ENCODE measurements around the gene KCNMB3. TPM values are rescaled to one million over a fixed set of nuclear protein-coding genes. Genes with fewer than 3 reads are reported as not detected.
A peak's percentile ranks its signal among the peaks of the same experiment; 100 is the strongest.

Gene KCNMB3
- total RNA-seq, 4 donors from 2014 or later: 1.3 to 4.1 (median 2.9) TPM

- 91% methylated on average over 1 of the region's 1 CpG for WGBS
- intact Hi-C loops (cut with DNase I): no loop called here
- Histone ChIP-seq H3K4me3 (no peak overlapping the region), H3K9me3 (no peaks in the 10 kb centered on the region), H3K27me3 (no peaks in the 10 kb centered on the region), H3K4me1 (no peaks in the 10 kb centered on the region), H3K27ac (replicated peaks in 1 of 4) (no peak overlapping the region), H3K36me3 (no peaks in the 10 kb centered on the region)
- DNase-seq (ENCODE audit: extremely low spot score): peak; percentile 26
- TF ChIP-seq POLR2AphosphoS5 (IDR thresholded peaks at IDR 0.05) (no peak), EP300 (IDR thresholded peaks at IDR 0.05) (no peak), POLR2A (IDR thresholded peaks at IDR 0.05; ENCODE audit: low read depth) (no peak), CTCF (IDR thresholded peaks at IDR 0.05) (no peak)
Observed at GRCh38 chr3:179279837-179280236, 28.9 kb upstream of the KCNMB3 start.

GRCh38 chr3:179278932-179279693, 28.2 kb upstream of the KCNMB3 start:
- intact Hi-C loops (cut with DNase I): no loop called here
- H3K9me3 ChIP-seq: no peaks in the 10 kb centered on the region
- WGBS: 70% methylated on average over 4 of the region's 4 CpGs
- H3K4me1 ChIP-seq: no peaks in the 10 kb centered on the region
- DNase-seq (ENCODE audit: extremely low spot score): peak; percentile 14
- no peak for TF ChIP-seq EP300 (IDR thresholded peaks at IDR 0.05)
- TF ChIP-seq CTCF (IDR thresholded peaks at IDR 0.05): no peak
- no peak for TF ChIP-seq POLR2AphosphoS5 (IDR thresholded peaks at IDR 0.05)
- TF ChIP-seq POLR2A (IDR thresholded peaks at IDR 0.05; ENCODE audit: low read depth): no peak
- no peaks in the 10 kb centered on the region for H3K36me3 ChIP-seq
- H3K27me3 ChIP-seq: no peaks in the 10 kb centered on the region
- no peak overlapping the region for H3K4me3 ChIP-seq
- H3K27ac ChIP-seq (replicated peaks in 1 of 4): no peak overlapping the region

- intact Hi-C loops (cut with DNase I): no loop called here
Observed at GRCh38 chr3:179278151-179278550, 27.2 kb upstream of the KCNMB3 start.

GRCh38 chr3:179276743-179277142, 25.8 kb upstream of the KCNMB3 start:
- DNase-seq (ENCODE audit: extremely low spot score): no peak
- WGBS: 92% methylated on average over 3 of the region's 3 CpGs
- TF ChIP-seq CTCF (IDR thresholded peaks at IDR 0.05) (no peak), POLR2AphosphoS5 (IDR thresholded peaks at IDR 0.05) (no peak), POLR2A (IDR thresholded peaks at IDR 0.05; ENCODE audit: low read depth) (no peak), EP300 (IDR thresholded peaks at IDR 0.05) (no peak)
- Histone ChIP-seq H3K4me1 (no peaks in the 10 kb centered on the region), H3K36me3 (no peaks in the 10 kb centered on the region), H3K4me3 (no peak overlapping the region), H3K9me3 (no peaks in the 10 kb centered on the region), H3K27ac (replicated peaks in 1 of 4) (no peak overlapping the region), H3K27me3 (no peaks in the 10 kb centered on the region)
- intact Hi-C loops (cut with DNase I): no loop called here

More at GRCh38 chr3:179278151-179278550, 27.2 kb upstream of the KCNMB3 start:
- H3K27ac ChIP-seq (replicated peaks in 1 of 4): no peak overlapping the region
- TF ChIP-seq POLR2AphosphoS5 (IDR thresholded peaks at IDR 0.05) (no peak), CTCF (IDR thresholded peaks at IDR 0.05) (no peak), POLR2A (IDR thresholded peaks at IDR 0.05; ENCODE audit: low read depth) (no peak), EP300 (IDR thresholded peaks at IDR 0.05) (no peak)
- H3K4me3 ChIP-seq: no peak overlapping the region
- DNase-seq (ENCODE audit: extremely low spot score): peak; percentile 5
- no peaks in the 10 kb centered on the region for H3K4me1 ChIP-seq
- H3K9me3 ChIP-seq: no peaks in the 10 kb centered on the region
- H3K36me3 ChIP-seq: no peaks in the 10 kb centered on the region
- WGBS: 100% methylated on average over 1 of the region's 1 CpG
- H3K27me3 ChIP-seq: no peaks in the 10 kb centered on the region

All from esophagus muscularis mucosa (tissue), 4 donors.